GM23338 (cell line): ENCODE data around the gene MRM2. TPM values are rescaled to one million over a fixed set of nuclear protein-coding genes. Genes with fewer than 3 reads are reported as not detected.

ENCODE experiments used
- ATAC-seq: fragments of 200-7000 bp; cut with Tn5 transposase; 3 replicates; pipeline ENCODE4 v1.9.1; 2020
- DNase-seq: peaks from one replicate; pipeline ENCODE4 v3.0.0-alpha.2; 2015; ENCODE audit warnings: low spot score
- H2AFZ ChIP-seq: fragments of 200-600 bp; sonication (generic); 2 replicates; pipeline ENCODE4 v1.8.0; 2016; ENCODE audit warnings: antibody characterized with exemption, mild to moderate bottlenecking, moderate library complexity
- H3F3A ChIP-seq: fragments of 200-600 bp; sonication (generic); replicated peaks from 2 replicates; pipeline ENCODE4 v1.8.0; 2017; ENCODE audit warnings: antibody characterized with exemption, mixed run types, low read depth
- H3K27ac ChIP-seq: fragments of 200-600 bp; sonication (generic); 2 replicates; pipeline ENCODE4 v1.6.1; 2016; ENCODE audit warnings: low read depth
- H3K27me3 ChIP-seq: fragments of 200-600 bp; sonication (generic); 2 replicates; pipeline ENCODE4 v1.8.0; 2016; ENCODE audit warnings: mild to moderate bottlenecking, mixed run types, moderate library complexity; ENCODE audit not compliant: insufficient read depth
- H3K36me3 ChIP-seq: fragments of 200-600 bp; sonication (generic); 2 replicates; pipeline ENCODE4 v1.8.0; 2016; ENCODE audit warnings: mild to moderate bottlenecking; ENCODE audit not compliant: insufficient read depth
- H3K4me1 ChIP-seq: fragments of 200-600 bp; sonication (generic); 2 replicates; pipeline ENCODE4 v1.8.0; 2016; ENCODE audit warnings: mild to moderate bottlenecking, moderate library complexity; ENCODE audit not compliant: insufficient read depth
- H3K4me2 ChIP-seq: fragments of 200-600 bp; sonication (generic); 2 replicates; pipeline ENCODE4 v1.7.1; 2017; ENCODE audit warnings: mixed run types
- H3K4me3 ChIP-seq: fragments of 200-600 bp; sonication (generic); 2 replicates; pipeline ENCODE4 v1.6.1; 2016; ENCODE audit warnings: mixed run types
- H3K79me2 ChIP-seq: fragments of 200-600 bp; sonication (generic); replicated peaks from 2 replicates; pipeline ENCODE4 v1.8.0; 2017; ENCODE audit warnings: mild to moderate bottlenecking; ENCODE audit not compliant: insufficient read depth
- H3K9me2 ChIP-seq: fragments of 200-600 bp; sonication (generic); 2 replicates; pipeline ENCODE4 v1.8.0; 2017; ENCODE audit not compliant: insufficient read depth
- H4K20me1 ChIP-seq: fragments of 200-600 bp; sonication (generic); replicated peaks from 2 replicates; pipeline ENCODE4 v1.8.0; 2017; ENCODE audit warnings: mild to moderate bottlenecking; ENCODE audit not compliant: insufficient read depth
- H3K27ac Mint-ChIP-seq: 2 replicates; pipeline ENCODE4 v1.8.0; 2020; ENCODE audit warnings: inconsistent platforms, mild to moderate bottlenecking, moderate library complexity, mixed read lengths
- H3K27me3 Mint-ChIP-seq: 3 replicates; pipeline ENCODE4 v1.8.0; 2022; ENCODE audit warnings: low read depth, mild to moderate bottlenecking, moderate library complexity, mixed read lengths, inconsistent platforms; ENCODE audit not compliant: insufficient read depth, poor library complexity
- H3K36me3 Mint-ChIP-seq: 3 replicates; pipeline ENCODE4 v1.8.0; 2021; ENCODE audit warnings: low read depth, mild to moderate bottlenecking, inconsistent platforms, moderate library complexity, mixed read lengths
- H3K4me1 Mint-ChIP-seq: 3 replicates; pipeline ENCODE4 v1.8.0; 2020; ENCODE audit warnings: mild to moderate bottlenecking, inconsistent platforms, mixed read lengths
- H3K4me3 Mint-ChIP-seq: 3 replicates; pipeline ENCODE4 v1.8.0; 2021; ENCODE audit warnings: moderate library complexity, mild to moderate bottlenecking, inconsistent platforms, mixed read lengths
- H3K9me3 Mint-ChIP-seq: 3 replicates; pipeline ENCODE4 v1.8.0; 2020; ENCODE audit warnings: moderate library complexity, mild to moderate bottlenecking, inconsistent platforms, mixed read lengths
- CREB1 ChIP-seq: fragments of 250-450 bp; sonication (Bioruptor Pico); IDR thresholded peaks from 2 replicates; pipeline ENCODE4 v1.5.0; 2020; ENCODE audit warnings: low read depth, mild to moderate bottlenecking, moderate library complexity
- EZH2 ChIP-seq: fragments of 200-600 bp; sonication (generic); IDR thresholded peaks from one replicate; pipeline ENCODE4 v1.8.0; 2017; ENCODE audit warnings: antibody characterized with exemption, mild to moderate bottlenecking, low read depth; ENCODE audit not compliant: unreplicated experiment
- EZH2phosphoT487 ChIP-seq: fragments of 200-600 bp; sonication (generic); IDR thresholded peaks from one replicate; pipeline ENCODE4 v1.8.1; 2018; ENCODE audit warnings: antibody characterized with exemption; ENCODE audit not compliant: unreplicated experiment
- POLR2AphosphoS5 ChIP-seq: IDR thresholded peaks from 2 replicates; pipeline ENCODE4 v1.6.1; 2016; ENCODE audit warnings: antibody characterized with exemption, low read depth
- REST ChIP-seq: IDR thresholded peaks from one replicate; pipeline ENCODE4 v1.6.1; 2018; ENCODE audit warnings: antibody characterized with exemption; ENCODE audit not compliant: unreplicated experiment
- ZNF331 ChIP-seq: fragments of 250-450 bp; sonication (Bioruptor Pico); IDR thresholded peaks from 2 replicates; pipeline ENCODE4 v1.5.0; 2020; ENCODE audit warnings: low read depth, mild to moderate bottlenecking, moderate library complexity
- ZNF462 ChIP-seq: fragments of 250-450 bp; sonication (Bioruptor Pico); IDR thresholded peaks from 2 replicates; pipeline ENCODE4 v1.5.0; 2020; ENCODE audit warnings: mild to moderate bottlenecking, moderate library complexity
- polyA plus RNA-seq: library from polyadenylated mRNA; unstranded; fragments of >200 nt; fragmentation: Nextera tagmentation; extraction: Ambion mirVana; gene quantifications from 2 replicates; pipeline ENCODE4 v1.2.1, GENCODE V29; 2016
- total RNA-seq: library from RNA; depleted of rRNA; stranded (reverse); fragments of >200 nt; shearing (Covaris generic); gene quantifications from 2 replicates; pipeline ENCODE4 v1.2.3, GENCODE V29; 2014
- TF ChIP-seq, protein P1 (sequence below): IDR thresholded peaks from 2 replicates; pipeline ENCODE4 v1.6.1; 2016; ENCODE audit warnings: antibody characterized with exemption
- TF ChIP-seq, protein P2 (sequence below), 2 experiments: fragments of 200-600 bp in 1 of 2; sonication (generic) in 1 of 2; conservative IDR thresholded peaks; 2 replicates each; pipeline versions ENCODE4 v1.5.1 to v1.6.1; 2016 to 2017; ENCODE audit warnings: antibody characterized with exemption in 2 of 2, low read depth in 2 of 2, mild to moderate bottlenecking in 2 of 2, moderate library complexity in 1 of 2

MRM2 gene
- total and polyA plus RNA-seq, 2 experiments from 2014 or later, result 30.0 to 37.8 TPM

DNA sequence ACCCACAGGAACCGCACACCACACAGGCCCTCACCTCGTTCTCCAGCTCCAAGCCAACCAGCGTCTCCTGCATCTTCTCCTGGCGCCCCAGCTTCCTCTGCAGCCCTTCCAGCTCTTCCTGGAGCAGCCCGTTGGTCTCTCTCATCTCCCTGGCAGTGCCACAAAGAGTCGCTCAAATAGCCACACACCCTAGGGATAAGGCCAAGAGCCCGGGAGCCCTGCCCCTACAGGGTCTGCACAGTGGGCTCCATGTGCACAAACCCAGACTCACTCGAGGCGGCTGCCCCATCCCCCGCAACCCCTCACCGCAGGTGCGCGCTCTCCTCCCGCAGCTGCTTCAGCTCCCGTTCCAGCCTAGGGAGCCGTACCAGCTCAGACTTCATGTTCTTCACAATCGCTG lies 26.2 kb downstream of the MRM2 start (continued):
- no peak for TF ChIP-seq REST
- TF ChIP-seq EZH2phosphoT487, result no peak
- no peak for TF ChIP-seq POLR2AphosphoS5
- no peak for TF ChIP-seq ZNF331 (CRISPR knock-in tag)
- no peak for TF ChIP-seq EZH2

GRCh38 chr7:2214636-2215035 lies 27.4 kb downstream of the MRM2 start:
- H3K27ac Mint-ChIP-seq, result no peak overlapping the region
- peaks cover 77% of the 10 kb centered on the region for H3K36me3 Mint-ChIP-seq
- no peaks in the 10 kb centered on the region for H3K4me1 Mint-ChIP-seq
- Histone ChIP-seq H3K4me3 (no peak overlapping the region), H4K20me1 (no peaks in the 10 kb centered on the region; the same call in 1 of the 2 replicates), H3K36me3 (peaks cover 18% of the 10 kb centered on the region), H3K9me2 (no peaks in the 10 kb centered on the region), H3K79me2 (no peaks in the 10 kb centered on the region; the same call in 1 of the 2 replicates), H2AFZ (no peak overlapping the region), H3F3A (no peaks in the 10 kb centered on the region), H3K27ac (no peak overlapping the region), H3K4me1 (no peaks in the 10 kb centered on the region), H3K4me2 (no peak overlapping the region), H3K27me3 (no peaks in the 10 kb centered on the region)
- peaks cover 7% of the 10 kb centered on the region for H3K27me3 Mint-ChIP-seq
- H3K9me3 Mint-ChIP-seq, result no peaks in the 10 kb centered on the region
- no peak overlapping the region for H3K4me3 Mint-ChIP-seq
- ATAC-seq (no peak), DNase-seq (no peak)
- TF ChIP-seq ZNF462 (CRISPR knock-in tag), result no peak
- TF ChIP-seq, protein P1, sequence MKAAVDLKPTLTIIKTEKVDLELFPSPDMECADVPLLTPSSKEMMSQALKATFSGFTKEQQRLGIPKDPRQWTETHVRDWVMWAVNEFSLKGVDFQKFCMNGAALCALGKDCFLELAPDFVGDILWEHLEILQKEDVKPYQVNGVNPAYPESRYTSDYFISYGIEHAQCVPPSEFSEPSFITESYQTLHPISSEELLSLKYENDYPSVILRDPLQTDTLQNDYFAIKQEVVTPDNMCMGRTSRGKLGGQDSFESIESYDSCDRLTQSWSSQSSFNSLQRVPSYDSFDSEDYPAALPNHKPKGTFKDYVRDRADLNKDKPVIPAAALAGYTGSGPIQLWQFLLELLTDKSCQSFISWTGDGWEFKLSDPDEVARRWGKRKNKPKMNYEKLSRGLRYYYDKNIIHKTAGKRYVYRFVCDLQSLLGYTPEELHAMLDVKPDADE, result no peak
- TF ChIP-seq CREB1 (CRISPR knock-in tag), result no peak
- TF ChIP-seq POLR2AphosphoS5, result no peak
- TF ChIP-seq, protein P2, sequence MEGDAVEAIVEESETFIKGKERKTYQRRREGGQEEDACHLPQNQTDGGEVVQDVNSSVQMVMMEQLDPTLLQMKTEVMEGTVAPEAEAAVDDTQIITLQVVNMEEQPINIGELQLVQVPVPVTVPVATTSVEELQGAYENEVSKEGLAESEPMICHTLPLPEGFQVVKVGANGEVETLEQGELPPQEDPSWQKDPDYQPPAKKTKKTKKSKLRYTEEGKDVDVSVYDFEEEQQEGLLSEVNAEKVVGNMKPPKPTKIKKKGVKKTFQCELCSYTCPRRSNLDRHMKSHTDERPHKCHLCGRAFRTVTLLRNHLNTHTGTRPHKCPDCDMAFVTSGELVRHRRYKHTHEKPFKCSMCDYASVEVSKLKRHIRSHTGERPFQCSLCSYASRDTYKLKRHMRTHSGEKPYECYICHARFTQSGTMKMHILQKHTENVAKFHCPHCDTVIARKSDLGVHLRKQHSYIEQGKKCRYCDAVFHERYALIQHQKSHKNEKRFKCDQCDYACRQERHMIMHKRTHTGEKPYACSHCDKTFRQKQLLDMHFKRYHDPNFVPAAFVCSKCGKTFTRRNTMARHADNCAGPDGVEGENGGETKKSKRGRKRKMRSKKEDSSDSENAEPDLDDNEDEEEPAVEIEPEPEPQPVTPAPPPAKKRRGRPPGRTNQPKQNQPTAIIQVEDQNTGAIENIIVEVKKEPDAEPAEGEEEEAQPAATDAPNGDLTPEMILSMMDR (conservative IDR thresholded peaks at IDR 0.05; ENCODE audit: low read depth in 2 of 2), result no peak
- TF ChIP-seq REST, result no peak
